Pons (tissue), 1 donor: ENCODE results near the gene TEX50.
"Not testable (repeated sequence)": the region's sequence is repeated elsewhere in the genome, so short reads cannot be mapped to it uniquely, and the experiment has no call there.

Source experiments
- DNase-seq: peaks from one replicate; pipeline ENCODE4 v3.0.0-alpha.2; 2016; ENCODE audit warnings: low spot score

TEX50 gene, protein sequence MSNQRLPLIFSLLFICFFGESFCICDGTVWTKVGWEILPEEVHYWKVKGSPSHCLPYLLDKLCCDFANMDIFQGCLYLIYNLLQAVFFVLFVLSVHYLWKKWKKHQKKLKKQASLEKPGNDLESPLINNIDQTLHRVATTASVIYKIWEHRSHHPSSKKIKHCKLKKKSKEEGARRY

DNA sequence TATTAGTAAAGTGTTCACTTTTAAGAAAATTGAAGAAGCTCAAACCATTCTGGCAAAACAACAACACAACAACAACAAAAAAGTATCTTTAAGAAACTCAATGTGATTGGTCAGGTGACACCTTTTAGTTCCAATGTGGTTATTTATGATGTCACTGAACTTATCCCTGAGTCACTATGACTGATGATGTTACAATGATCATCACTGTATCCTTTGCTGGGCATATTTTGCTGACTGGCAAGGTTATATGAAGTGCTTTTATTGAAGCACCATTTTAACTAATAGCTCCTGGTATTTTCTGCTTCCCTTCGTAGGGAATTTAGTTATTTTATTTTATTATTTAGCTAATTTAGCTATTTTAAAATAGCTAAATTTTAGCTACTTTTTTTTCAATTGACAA is at the start of gene TEX50:
TSS of gene TEX50 (plus strand) at position 223 of the 400 bp plus-strand sequence. CDS start 184 bp downstream, outside the sequence.
- DNase-seq = no peak

DNA sequence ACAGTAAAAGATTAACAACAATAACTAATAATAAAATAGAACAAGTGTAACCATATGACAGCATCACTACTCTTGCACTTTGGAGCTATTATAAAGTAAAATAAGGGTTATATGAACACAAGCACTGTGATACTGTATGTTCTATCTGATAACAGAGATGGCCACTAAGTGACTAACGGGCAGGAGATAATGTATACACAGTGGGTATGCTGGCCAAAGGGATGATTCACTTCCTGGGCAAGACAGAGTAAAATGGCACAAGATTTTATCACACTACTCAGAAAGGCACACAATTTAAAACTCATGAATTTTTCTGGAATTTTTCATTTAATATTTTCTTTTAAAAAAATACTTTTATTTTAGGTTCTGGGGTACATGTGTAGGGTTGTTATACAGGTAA is 44.6 kb upstream of the TEX50 start:
- no peak for DNase-seq

DNA sequence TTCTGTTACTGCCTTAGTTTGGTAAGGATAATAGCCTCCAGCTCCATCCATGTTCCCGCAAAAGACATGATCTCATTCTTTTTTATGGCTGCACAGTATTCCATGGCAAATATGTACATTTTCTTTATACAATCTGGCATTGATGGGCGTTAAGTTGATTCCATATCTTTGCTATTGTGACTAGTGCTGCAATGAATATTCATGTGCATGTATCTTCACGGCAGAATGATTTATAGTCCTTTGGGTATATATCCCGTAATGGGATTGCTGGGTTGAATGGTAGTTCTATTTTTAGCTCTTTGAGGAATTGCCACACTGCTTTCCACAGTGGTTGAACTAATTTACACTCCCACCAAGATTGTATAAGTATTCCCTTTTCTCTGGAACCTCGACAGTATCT is 44.0 kb upstream of the TEX50 start:
- not testable (repeated sequence) for DNase-seq

GRCh38 chr1:173596097-173596825 is 38.9 kb upstream of the TEX50 start:
- DNase-seq = no peak

- no peak for DNase-seq
These were observed 33.5 kb upstream of the TEX50 start for GRCh38 chr1:173601588-173601987.

- DNase-seq = peak; percentile 40
These were observed 32.0 kb upstream of the TEX50 start, which contains the start of gene SLC9C2 for GRCh38 chr1:173603056-173603591. Gene SLC9C2 (minus strand): TSS chr1:173603072. CDS start chr1:173601776, 1,296 bp downstream.

- DNase-seq = no peak
These were observed 26.5 kb upstream of the TEX50 start for GRCh38 chr1:173608503-173609216.

DNA sequence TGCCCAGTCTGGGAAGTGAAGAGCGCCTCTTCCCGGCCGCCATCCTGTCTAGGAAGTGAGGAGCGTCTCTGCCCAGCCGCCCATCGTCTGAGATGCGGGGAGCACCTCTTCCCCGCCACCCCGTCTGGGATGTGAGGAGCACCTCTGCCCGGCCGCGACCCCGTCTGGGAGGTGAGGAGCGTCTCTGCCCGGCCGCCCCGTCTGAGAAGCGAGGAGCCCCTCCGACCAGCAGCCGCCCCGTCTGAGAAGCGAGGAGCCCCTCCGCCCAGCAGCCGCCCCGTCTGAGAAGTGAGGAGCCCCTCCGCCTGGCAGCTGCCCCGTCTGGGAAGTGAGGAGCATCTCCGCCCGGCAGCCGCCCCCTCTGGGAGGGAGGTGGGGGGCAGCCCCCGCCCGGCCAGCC is 22.1 kb upstream of the TEX50 start:
- DNase-seq = not testable (repeated sequence)

- no peak for DNase-seq
These were observed 18.3 kb upstream of the TEX50 start for GRCh38 chr1:173616859-173617258.

DNA sequence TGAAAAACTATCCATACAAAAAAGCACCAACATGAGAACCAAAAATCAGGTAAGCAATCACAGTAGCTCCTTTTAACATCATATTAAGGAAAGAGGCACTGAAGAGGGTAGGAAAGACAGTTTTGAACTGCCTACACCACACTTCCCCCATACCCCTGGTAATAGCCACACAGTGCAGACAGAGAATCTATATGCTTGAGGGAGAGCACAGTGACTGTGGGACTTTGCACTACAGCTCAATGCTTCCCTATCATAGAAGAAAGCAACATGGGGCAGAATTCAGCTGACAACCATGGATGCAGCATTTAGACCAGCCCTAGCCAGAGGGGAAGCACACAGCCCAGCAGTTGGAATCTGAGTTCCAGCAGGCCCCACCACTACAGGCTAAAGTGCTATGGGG is 7.9 kb upstream of the TEX50 start:
- DNase-seq = no peak

GRCh38 chr1:173628888-173629287 is 6.2 kb upstream of the TEX50 start:
- DNase-seq = no peak

- not testable (repeated sequence) for DNase-seq
These were observed 2.3 kb downstream of the TEX50 start for GRCh38 chr1:173637236-173638042.

DNA sequence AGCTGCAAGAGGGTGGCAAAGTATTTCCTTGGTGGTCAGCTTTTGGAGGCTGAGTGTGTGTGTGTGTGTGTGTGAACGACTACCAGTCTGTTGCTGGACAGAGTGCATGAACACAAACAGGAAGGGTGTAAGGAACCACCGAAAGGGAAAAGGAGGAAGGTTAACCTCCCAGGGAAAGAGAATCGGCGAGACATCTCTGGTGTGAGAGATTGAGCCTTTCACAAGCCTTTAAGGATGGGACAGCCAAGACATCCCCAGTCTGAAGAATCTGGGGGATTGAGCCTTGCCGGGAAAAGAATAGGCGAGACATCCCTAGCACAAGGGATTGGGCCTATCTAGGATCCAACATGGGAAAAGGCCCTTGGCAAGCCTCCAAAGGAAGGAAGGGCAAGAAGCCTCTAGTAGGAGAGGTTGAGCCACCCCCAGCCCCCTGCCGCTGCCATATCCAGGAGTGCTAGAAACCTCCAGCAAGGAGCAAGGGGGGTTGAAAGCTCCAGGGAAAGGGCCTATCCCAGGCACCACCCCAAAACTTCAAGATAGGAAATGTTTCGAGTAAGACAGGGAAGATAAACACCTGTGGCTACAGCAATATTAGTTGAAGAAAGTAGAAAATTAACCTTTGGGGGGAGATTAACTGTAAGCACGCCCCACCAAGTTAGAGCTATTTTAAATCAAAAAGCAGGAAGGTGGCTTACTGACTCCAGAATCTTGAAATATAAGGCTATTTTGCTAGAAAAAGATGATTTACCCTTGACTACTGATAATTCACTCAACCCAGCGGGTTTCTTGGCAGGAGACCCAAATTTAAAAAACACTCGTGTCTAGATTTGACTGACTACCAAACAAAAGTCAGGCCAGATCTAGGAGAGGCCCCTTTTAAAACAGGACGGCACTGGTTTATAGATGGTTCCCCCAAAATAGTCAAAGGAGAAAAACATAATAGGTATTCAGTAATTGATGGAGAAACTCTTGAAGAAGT is 3.2 kb downstream of the TEX50 start:
- DNase-seq = no peak

DNA sequence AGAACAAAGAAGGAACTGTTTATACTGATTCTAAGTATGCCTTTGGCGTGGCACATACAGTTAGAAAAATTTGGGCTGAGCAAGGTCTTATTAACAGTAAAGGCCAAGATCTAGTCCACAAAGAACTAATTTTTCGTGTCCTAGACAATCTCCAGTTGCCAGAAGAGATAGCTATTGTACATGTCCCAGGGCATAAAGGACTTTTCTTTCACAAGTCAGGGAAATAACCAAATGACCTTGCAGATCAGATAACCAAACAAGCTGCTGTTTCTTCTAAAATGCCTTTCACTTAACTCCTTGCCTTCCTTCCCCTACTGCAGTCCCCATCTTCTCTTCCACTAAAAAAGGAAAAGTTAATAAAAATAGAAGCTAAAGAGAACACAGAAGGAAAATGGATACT is 4.0 kb downstream of the TEX50 start:
- peak; percentile 12 for DNase-seq

DNA sequence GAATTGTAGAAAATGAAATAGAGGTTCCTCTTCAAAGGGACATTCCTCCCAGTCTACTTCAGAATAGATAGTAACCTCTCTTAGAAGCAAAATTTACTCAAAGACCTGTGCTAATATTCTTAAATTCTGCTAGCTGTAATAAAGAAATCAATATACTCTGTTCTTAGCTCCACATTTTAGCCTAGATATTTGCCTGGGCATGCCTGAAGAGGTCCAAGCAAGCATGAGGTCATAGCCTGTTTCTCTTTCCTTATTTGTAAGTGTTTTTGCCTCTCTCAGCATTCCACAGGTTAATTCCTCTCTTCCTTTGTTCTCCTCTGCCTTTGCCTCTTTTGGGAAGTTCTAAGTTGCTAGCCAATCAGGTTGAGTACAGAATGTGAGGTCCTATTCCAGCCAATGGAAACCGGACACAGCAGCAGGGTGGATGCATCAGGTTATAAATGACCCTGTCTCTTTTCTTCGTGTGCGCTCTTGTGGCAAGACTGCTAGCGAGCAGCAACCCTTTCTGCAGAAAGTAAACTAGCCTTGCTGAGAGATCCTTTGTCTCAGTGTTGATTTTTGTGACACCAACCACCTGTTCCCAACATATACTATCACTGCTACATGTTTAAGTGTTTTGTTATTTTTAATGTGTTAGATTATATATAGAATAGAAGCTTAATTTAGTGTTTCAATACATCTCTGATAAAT is 7.5 kb downstream of the TEX50 start:
- DNase-seq = not testable (repeated sequence)

GRCh38 chr1:173646656-173647055 is 11.5 kb downstream of the TEX50 start:
- no peak for DNase-seq

DNA sequence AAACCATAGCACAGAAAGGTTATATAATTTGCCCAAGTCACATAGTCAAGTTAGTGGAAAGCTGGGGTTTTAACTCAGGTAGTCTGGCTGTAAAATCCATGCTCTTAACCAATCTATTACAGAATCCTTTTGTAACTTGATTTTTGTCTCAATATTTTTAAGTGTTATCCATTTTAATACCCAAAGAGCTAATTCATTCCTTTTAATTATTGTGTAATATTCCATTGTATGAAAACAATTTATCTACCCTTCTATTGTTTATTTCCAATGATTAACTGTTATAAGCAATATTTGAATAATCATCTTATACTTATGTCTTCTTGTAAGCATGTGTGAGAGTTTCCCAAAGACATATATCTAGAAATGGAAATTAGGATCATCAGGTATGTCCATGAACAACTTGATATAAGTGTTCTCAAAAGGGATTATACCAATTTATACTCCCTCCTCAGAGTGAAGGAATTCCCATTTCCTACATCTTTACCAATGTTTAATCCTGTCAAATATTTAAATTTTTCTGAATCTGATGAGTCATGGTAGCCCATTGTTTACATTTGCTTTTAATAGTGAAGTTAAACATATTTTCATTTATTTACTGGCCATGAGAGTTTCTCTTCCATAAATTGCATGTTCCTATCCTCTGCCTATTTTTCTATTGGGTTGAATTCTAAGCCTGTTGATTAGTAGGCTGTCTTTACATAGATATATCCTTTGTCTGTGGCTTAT is 13.9 kb downstream of the TEX50 start:
- DNase-seq = no peak

DNA sequence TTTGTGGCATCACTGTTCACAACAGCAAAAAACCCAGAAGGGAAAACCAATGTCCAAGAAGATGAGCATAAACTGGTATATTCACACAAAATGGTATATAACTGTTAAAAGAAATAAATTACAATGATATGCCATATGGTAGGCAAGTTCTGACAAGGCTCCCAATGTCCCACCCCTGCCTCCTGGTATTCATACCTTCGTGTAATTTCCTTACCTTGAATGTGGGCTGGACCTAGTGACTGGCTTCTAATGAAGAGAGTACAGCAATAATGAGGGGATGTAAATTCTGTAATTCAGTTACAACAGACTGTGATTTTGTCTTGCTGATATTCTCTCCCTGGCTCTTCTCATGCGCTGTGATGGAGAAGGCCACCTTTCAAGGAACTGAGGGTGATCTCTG is 25.2 kb downstream of the TEX50 start:
- no peak for DNase-seq

GRCh38 chr1:173661271-173661670 is 26.1 kb downstream of the TEX50 start:
- DNase-seq = no peak
